Heart right ventricle (tissue), 16 donors: ENCODE data around the gene IL23R. TPM values are rescaled to one million over a fixed set of nuclear protein-coding genes. Genes with fewer than 3 reads are reported as not detected.

ENCODE experiments used
- ATAC-seq, 8 donors: fragments of 200-7000 bp; cut with Tn5 transposase; one replicate each; pipeline ENCODE4 v1.9.1; 2020; ENCODE audit warnings: mild to moderate bottlenecking in 8 of 8, moderate library complexity in 8 of 8, moderate number of reproducible peaks in 1 of 8
- DNase-seq, 2 donors: peaks; one replicate each; pipeline ENCODE4 v3.0.0-alpha.2; 2020
- H3K27ac ChIP-seq, 10 donors: fragments of 200-600 bp; sonication (generic) in 2 of 10; one replicate each; pipeline versions ENCODE4 v1.5.0 to v1.8.0; 2020 to 2022; ENCODE audit warnings: mild to moderate bottlenecking in 3 of 10
- H3K27me3 ChIP-seq, 7 donors: fragments of 200-600 bp; one replicate each; pipeline ENCODE4 v1.8.0; 2021 to 2022; ENCODE audit warnings: mild to moderate bottlenecking in 2 of 7
- H3K36me3 ChIP-seq, 9 donors: fragments of 200-600 bp; sonication (generic) in 1 of 9; one replicate each; pipeline versions ENCODE4 v1.5.0 to v1.8.0; 2020 to 2022; ENCODE audit warnings: mild to moderate bottlenecking in 2 of 9
- H3K4me1 ChIP-seq, 9 donors: fragments of 200-600 bp; sonication (generic) in 1 of 9; one replicate each; pipeline versions ENCODE4 v1.5.0 to v1.8.0; 2020 to 2022; ENCODE audit warnings: mild to moderate bottlenecking in 4 of 9
- H3K4me3 ChIP-seq, 10 donors: fragments of 200-600 bp; sonication (generic) in 2 of 10; one replicate each; pipeline versions ENCODE4 v1.5.0 to v1.8.0; 2020 to 2022; ENCODE audit warnings: mild to moderate bottlenecking in 7 of 10, moderate library complexity in 2 of 10
- H3K9me3 ChIP-seq, 11 donors: fragments of 200-600 bp in 10 of 11; sonication (generic) in 2 of 11; one replicate each; pipeline versions ENCODE4 v1.5.0 to v1.8.0; 2013 to 2022; ENCODE audit warnings: mild to moderate bottlenecking in 2 of 11, control low read depth in 1 of 11, moderate library complexity in 1 of 11
- WGBS, 2 donors: extraction: QIAGEN DNeasy Blood & Tissue Kit; methylation state at CpG; one replicate each; pipeline ENCODE4 v1.1.7; 2013; ENCODE audit warnings: inconsistent platforms in 1 of 2; 5-methylcytosine and 5-hydroxymethylcytosine counted together
- intact Hi-C, 10 donors: fragments of 100-400 bp; cut with DNase I; formaldehyde crosslinking; loops; one replicate each; pipeline versions ENCODE4 v1.11.1 to v1.14.2; 2022
- polyA plus RNA-seq, 2 donors: library from polyadenylated mRNA; stranded (reverse); fragments of 200-250 nt; gene quantifications; one replicate each; pipeline ENCODE4 v1.2.3, GENCODE V29; 2013
- total RNA-seq, 10 donors: library from RNA; stranded (reverse); fragmentation: NEBNext Ultra II Directional in 3 of 10; extraction: Animal tissue kit (Norgen Biotek cat#: 25700) in 3 of 10; gene quantifications; one replicate each; pipeline versions ENCODE4 v1.2.1 to v1.2.4, GENCODE V29; 2021 to 2023
- TF ChIP-seq, protein P1 (sequence below), 9 donors: fragments of 200-600 bp; sonication (generic) in 2 of 9; IDR thresholded peaks; one replicate each; pipeline versions ENCODE4 v1.5.0 to v1.8.0; 2021 to 2022; ENCODE audit warnings: antibody characterized with exemption in 9 of 9, mild to moderate bottlenecking in 5 of 9, moderate library complexity in 1 of 9
- donor health status: Arrhythmogenic right ventricular cardiomyopathy.
- donor health status: ischemic (EF 13 %, LVEDD 7.1; RV severe dilation, severe dysfunction).
- donor health status: healthy with polysubstance abuse.
- donor health status: DM: no; HTN: yes; CAD: no.
- donor health status: DM: no; HTN: no; CAD: no.
- donor health status: ischemic (EF 25% LVEDD 6.9; RV normal size, moderate dysfunction).
- donor health status: ischemic (EF 25% LVEDD 5.7; RV mildly dilated, moderate dysfunction).
- donor health status: healthy.
- donor health status: DM: yes; HTN: yes; CAD: no.
- donor health status: Ischemic cardiomyopathy.
- donor health status: ischemic (EF 35%, LVEDD 5.7; RV mildly dilated, moderate dysfunction).
- donor health status: nonischemic (EF 11% LVEDD 7.7; RV severe dilation, severe dysfunction).
- donor health status: DM: yes; HTN: yes; CAD: no.
- donor health status: PGD.
- donor health status: ischemic (EF 29% LVEDD 5.4; RV normal size, mild dysfunction).
- donor health status: nonischemic (EF 23%, LVEDD 6.1; RV moderate dilation, normal function).

IL23R gene
- total and polyA plus RNA-seq, 12 donors, result not detected

DNA sequence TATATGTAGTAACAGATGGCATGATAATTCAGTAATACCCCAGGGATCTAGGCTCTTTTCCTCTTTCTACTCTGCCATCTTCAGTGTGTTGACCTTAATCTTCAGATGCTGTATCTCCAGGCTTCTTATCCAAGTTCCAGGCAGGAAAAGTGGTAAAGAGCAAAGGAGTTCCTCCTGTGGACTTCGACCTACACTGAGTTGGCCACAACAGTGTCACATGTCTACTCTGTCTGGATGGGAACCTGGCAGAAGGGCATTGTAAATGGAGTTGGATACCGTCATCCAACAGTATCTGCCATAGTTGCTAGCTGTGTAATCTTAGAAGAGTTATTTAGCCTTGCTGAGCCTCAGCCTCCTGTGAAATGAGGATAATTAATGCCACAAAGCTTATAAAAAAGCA is 21.9 kb downstream of the IL23R start:
- TF ChIP-seq, protein P1, sequence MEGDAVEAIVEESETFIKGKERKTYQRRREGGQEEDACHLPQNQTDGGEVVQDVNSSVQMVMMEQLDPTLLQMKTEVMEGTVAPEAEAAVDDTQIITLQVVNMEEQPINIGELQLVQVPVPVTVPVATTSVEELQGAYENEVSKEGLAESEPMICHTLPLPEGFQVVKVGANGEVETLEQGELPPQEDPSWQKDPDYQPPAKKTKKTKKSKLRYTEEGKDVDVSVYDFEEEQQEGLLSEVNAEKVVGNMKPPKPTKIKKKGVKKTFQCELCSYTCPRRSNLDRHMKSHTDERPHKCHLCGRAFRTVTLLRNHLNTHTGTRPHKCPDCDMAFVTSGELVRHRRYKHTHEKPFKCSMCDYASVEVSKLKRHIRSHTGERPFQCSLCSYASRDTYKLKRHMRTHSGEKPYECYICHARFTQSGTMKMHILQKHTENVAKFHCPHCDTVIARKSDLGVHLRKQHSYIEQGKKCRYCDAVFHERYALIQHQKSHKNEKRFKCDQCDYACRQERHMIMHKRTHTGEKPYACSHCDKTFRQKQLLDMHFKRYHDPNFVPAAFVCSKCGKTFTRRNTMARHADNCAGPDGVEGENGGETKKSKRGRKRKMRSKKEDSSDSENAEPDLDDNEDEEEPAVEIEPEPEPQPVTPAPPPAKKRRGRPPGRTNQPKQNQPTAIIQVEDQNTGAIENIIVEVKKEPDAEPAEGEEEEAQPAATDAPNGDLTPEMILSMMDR (IDR thresholded peaks at IDR 0.05), result no peak
- Histone ChIP-seq H3K27ac (no peak overlapping the region), H3K4me3 (no peak overlapping the region), H3K4me1 (peaks cover 0 to 9% (median 2%) of the 10 kb centered on the region in 9 donors), H3K36me3 (no peaks in the 10 kb centered on the region), H3K27me3 (peaks cover 0 to 3% (median 0%) of the 10 kb centered on the region in 7 donors), H3K9me3 (no peaks in the 10 kb centered on the region)
- intact Hi-C loops, result no loop called here
- ATAC-seq (no peak), DNase-seq (no peak)
- 90 to 91% methylated on average over 2 of the region's 2 CpGs for WGBS, 2 donors

DNA sequence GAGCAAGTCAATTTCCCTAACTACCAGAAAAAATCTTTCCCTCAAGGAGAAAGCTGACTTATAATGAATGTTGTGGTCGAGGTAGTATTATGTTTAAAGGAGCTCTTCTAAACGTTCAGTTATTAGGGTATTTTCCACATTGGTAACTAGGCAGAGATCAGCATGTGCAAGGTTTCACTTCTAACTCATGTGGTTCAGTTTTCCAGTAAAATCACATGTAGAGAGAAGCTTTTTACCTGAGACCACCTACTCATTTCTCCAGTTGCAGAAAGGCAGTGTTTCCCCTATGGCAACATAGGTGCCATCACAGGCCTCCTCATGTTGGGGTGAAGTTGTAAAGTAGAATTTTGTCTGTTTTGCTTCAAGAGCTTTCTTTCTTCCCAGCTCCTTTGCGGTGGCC is 23.7 kb downstream of the IL23R start:
- no peaks in the 10 kb centered on the region for H3K36me3 ChIP-seq
- H3K27me3 ChIP-seq, result no peaks in the 10 kb centered on the region
- TF ChIP-seq, protein P1 (IDR thresholded peaks at IDR 0.05), result no peak
- H3K4me1 ChIP-seq, result peaks cover 0 to 9% (median 2%) of the 10 kb centered on the region in 9 donors
- ATAC-seq (no peak), DNase-seq (no peak)
- WGBS, 2 donors, result 81 to 83% methylated on average over 3 of the region's 3 CpGs
- no peaks in the 10 kb centered on the region for H3K9me3 ChIP-seq
- no peak overlapping the region for H3K27ac ChIP-seq
- intact Hi-C loops, result no loop called here
- H3K4me3 ChIP-seq, result no peak overlapping the region

DNA sequence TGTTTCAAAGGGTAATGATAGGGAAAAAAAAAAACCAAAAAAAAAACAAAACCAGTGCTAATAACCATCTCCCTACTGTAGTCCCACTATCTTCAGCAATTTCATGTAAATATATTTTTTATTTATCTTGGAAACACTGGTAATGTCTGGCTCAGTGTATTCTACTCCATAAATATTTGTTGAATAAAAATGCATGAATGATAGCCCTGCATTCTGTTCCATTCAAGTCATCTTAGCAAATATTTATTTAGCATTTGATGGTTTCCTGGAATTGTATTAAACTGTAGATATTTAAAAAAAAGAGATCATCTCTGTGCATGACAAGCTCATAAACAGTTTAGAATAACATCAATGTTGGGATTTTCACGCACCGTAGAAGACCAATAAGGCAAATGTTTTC is 24.2 kb downstream of the IL23R start:
- Histone ChIP-seq H3K4me3 (no peak overlapping the region), H3K4me1 (peaks cover 0 to 9% (median 2%) of the 10 kb centered on the region in 9 donors), H3K36me3 (no peaks in the 10 kb centered on the region), H3K9me3 (no peaks in the 10 kb centered on the region), H3K27ac (no peak overlapping the region), H3K27me3 (no peaks in the 10 kb centered on the region)
- WGBS, 2 donors, result 85 to 98% methylated on average over 2 of the region's 2 CpGs
- intact Hi-C loops, result no loop called here
- TF ChIP-seq, protein P1 (IDR thresholded peaks at IDR 0.05), result no peak
- DNase-seq (no peak), ATAC-seq (no peak)

DNA sequence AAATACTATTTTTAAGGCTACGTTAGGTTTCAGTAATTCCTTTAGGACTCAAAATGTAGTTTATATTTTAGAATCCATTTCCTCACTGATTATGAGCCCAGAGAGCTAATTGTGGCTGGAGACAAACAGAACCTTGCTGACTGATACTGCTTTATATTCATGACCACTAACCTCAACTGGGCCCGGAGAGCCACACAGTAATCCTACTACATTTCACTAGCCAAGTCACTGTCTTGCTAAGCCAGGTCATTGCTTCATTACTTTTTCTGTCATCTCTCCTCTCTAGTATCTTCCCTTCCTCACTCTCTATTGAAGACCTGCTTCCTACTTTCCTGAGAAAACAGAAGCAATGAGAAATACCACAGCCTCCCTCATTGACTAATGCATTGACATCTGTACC is 24.7 kb downstream of the IL23R start:
- TF ChIP-seq, protein P1 (IDR thresholded peaks at IDR 0.05), result no peak
- ATAC-seq (no peak), DNase-seq (no peak)
- Histone ChIP-seq H3K36me3 (no peaks in the 10 kb centered on the region), H3K4me1 (peaks cover 0 to 9% (median 2%) of the 10 kb centered on the region in 9 donors), H3K9me3 (no peaks in the 10 kb centered on the region), H3K27ac (no peak overlapping the region), H3K27me3 (no peaks in the 10 kb centered on the region), H3K4me3 (no peak overlapping the region)
- WGBS, 2 donors, result 87 to 89% methylated on average over 2 of the region's 2 CpGs
- intact Hi-C loops, result no loop called here
